Calu3 (cell line): ENCODE measurements around the gene SNTG2. TPM values are rescaled to one million over a fixed set of nuclear protein-coding genes. Genes with fewer than 3 reads are reported as not detected.

ENCODE experiments used
- BruUV-seq: library from RNA; stranded (reverse); fragments of 400-500 nt; replicated peaks from 2 replicates; lab custom pipeline; 2021; lab: Mats Ljungman, UMichigan
- CTCF ChIA-PET: fragments of 300-600 bp; sonication (Branson Sonifier 250); formaldehyde crosslinking; loops from one replicate; lab custom pipeline; 2022; ENCODE audit warnings: antibody characterized with exemption; lab: Charles Lee
- DNase-seq: peaks from one replicate; pipeline ENCODE4 v3.0.0; 2022
- H3K27ac Mint-ChIP-seq: one replicate; pipeline ENCODE4 v1.8.0; 2022; ENCODE audit warnings: mixed read lengths; ENCODE audit not compliant: unreplicated experiment
- H3K27me3 Mint-ChIP-seq: one replicate; pipeline ENCODE4 v1.8.0; 2022; ENCODE audit warnings: mixed read lengths; ENCODE audit not compliant: unreplicated experiment
- H3K36me3 Mint-ChIP-seq: one replicate; pipeline ENCODE4 v1.8.0; 2022; ENCODE audit warnings: mild to moderate bottlenecking, moderate library complexity, mixed read lengths; ENCODE audit not compliant: insufficient read depth, unreplicated experiment
- H3K4me1 Mint-ChIP-seq: one replicate; pipeline ENCODE4 v1.8.0; 2022; ENCODE audit warnings: mild to moderate bottlenecking, low read depth, mixed read lengths; ENCODE audit not compliant: unreplicated experiment
- H3K4me3 Mint-ChIP-seq: one replicate; pipeline ENCODE4 v1.8.0; 2022; ENCODE audit warnings: mild to moderate bottlenecking, low read depth, moderate library complexity, mixed read lengths; ENCODE audit not compliant: unreplicated experiment
- H3K9me3 Mint-ChIP-seq: one replicate; pipeline ENCODE4 v1.8.0; 2022; ENCODE audit warnings: low read depth, mixed read lengths; ENCODE audit not compliant: unreplicated experiment
- CTCF ChIP-seq: fragments of 200-600 bp; IDR thresholded peaks from one replicate; pipeline ENCODE4 v1.8.0; 2022; ENCODE audit warnings: antibody characterized with exemption; ENCODE audit not compliant: unreplicated experiment
- intact Hi-C: fragments of 100-400 bp; cut with micrococcal nuclease; formaldehyde crosslinking; loops from one replicate; pipeline ENCODE4 v1.10.0; 2022; ENCODE audit not compliant: unreplicated experiment
- total RNA-seq: library from RNA; stranded (reverse); gene quantifications from 2 replicates; pipeline ENCODE4 v1.2.3, GENCODE V29; 2022

SNTG2 gene
- total RNA-seq, 1 experiment from 2014 or later = not detected

DNA sequence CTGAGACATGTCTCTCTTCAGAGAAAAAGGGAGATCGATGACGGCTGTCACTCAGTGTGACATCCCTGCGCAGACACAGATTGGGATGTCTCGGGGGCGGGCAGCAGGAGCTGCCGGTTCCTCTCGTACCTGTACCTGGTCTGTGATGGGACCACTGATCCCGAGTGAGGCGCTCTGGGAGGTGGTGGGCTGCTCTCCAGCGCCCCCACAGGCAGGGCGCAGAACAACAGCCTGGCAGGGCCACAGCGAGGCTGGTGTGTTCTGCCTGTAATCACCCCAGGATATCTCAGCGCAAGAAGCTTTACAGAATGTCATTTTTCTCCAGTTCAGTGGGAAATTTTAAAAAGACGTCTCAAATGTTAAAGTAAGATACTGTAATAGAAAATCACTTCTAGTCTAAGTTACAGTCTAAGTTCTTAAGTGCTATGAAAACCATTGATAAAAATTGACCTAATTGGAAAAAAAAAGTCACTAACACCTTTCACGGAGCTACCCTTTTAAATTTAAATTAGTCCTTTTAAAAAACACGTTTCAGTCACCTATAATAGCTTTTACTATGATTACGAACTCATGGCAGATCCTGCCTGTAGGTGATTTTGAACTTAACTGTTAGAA, 189.8 kb downstream of the SNTG2 start:
- CTCF ChIA-PET = no interaction called here
- no TSS peak for BruUV-seq
- Mint-ChIP-seq H3K4me1 (no peaks in the 10 kb centered on the region), H3K9me3 (peaks cover 17% of the 10 kb centered on the region), H3K4me3 (no peak overlapping the region), H3K27me3 (no peaks in the 10 kb centered on the region), H3K36me3 (no peaks in the 10 kb centered on the region), H3K27ac (no peak overlapping the region)
- TF ChIP-seq CTCF = peak; percentile 61
- intact Hi-C loops = no loop called here
- no peak for DNase-seq

DNA sequence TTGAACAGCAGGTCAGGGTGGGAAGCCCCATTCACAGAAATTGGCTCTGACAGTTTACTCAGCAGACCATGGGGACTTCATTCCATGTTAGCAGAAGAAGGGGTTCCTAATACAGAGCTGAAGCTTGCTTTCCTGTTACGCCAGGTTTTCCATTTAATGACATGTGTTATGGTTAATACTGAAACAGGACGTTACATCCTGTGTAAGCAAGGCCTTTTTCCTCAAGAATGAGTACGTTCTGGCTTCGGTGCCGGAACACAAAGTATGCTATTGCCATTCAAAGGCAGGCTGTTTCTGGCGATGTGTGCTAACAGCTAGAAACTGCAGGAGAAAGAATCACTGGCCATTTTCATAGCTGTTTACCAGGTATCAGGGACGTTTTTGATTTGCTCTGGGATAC, 190.4 kb downstream of the SNTG2 start:
- no TSS peak for BruUV-seq
- no peaks in the 10 kb centered on the region for H3K4me1 Mint-ChIP-seq
- CTCF ChIA-PET = no interaction called here
- intact Hi-C loops = no loop called here
- H3K9me3 Mint-ChIP-seq = peaks cover 15% of the 10 kb centered on the region
- H3K4me3 Mint-ChIP-seq = no peak overlapping the region
- no peaks in the 10 kb centered on the region for H3K36me3 Mint-ChIP-seq
- H3K27me3 Mint-ChIP-seq = no peaks in the 10 kb centered on the region
- no peak for TF ChIP-seq CTCF
- no peak for DNase-seq
- H3K27ac Mint-ChIP-seq = no peak overlapping the region

- CTCF ChIA-PET = no interaction called here
- no peaks in the 10 kb centered on the region for H3K4me1 Mint-ChIP-seq
- BruUV-seq = no TSS peak
- no peak overlapping the region for H3K27ac Mint-ChIP-seq
- no peak for TF ChIP-seq CTCF
- DNase-seq = no peak
- intact Hi-C loops = no loop called here
- H3K4me3 Mint-ChIP-seq = no peak overlapping the region
- H3K27me3 Mint-ChIP-seq = no peaks in the 10 kb centered on the region
- H3K36me3 Mint-ChIP-seq = no peaks in the 10 kb centered on the region
- H3K9me3 Mint-ChIP-seq = peaks cover 12% of the 10 kb centered on the region
These were observed 192.5 kb downstream of the SNTG2 start for GRCh38 chr2:1143129-1143528.

DNA sequence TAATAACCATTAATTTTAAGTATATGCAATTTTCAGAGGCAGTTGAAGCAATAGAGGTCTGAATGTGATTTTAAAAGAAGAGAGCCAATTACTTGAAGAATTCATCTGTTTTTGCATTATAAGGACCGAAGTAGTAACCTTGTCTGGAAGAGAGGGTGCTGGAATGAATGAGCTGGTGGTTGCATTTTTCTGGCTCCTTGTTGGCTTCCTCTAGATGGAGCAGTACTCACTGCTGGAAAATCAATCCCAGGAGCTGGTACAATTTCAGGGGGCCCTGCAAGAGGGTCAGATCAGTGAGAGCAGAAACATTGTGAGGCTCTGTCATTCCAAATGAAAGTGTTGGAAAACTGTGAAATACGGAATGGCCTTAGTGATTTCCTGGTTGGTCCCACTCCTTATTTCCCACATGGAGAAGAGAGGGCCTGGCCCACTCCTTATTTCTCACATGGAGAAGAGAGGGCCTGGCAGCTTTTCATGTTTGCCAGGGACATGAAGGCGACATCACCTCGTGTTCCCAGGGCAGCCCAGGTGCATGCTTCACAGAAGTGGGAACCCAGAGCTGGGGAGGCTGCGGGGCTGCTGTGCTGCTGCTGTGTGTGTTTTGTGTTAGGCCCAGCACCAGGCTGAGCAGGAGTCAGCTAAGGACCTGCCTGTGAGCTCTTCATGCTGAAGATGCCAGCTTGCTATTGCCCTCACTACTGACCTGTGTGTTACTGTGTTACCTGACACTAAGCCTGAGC, 197.4 kb downstream of the SNTG2 start:
- CTCF ChIA-PET = no interaction called here

More for the DNA sequence above, 197.4 kb downstream of the SNTG2 start:
- no peaks in the 10 kb centered on the region for H3K36me3 Mint-ChIP-seq
- BruUV-seq = no TSS peak
- peaks cover 16% of the 10 kb centered on the region for H3K9me3 Mint-ChIP-seq
- no peaks in the 10 kb centered on the region for H3K27me3 Mint-ChIP-seq
- intact Hi-C loops = no loop called here
- H3K4me1 Mint-ChIP-seq = no peaks in the 10 kb centered on the region
- no peak for TF ChIP-seq CTCF
- H3K27ac Mint-ChIP-seq = no peak overlapping the region
- H3K4me3 Mint-ChIP-seq = no peak overlapping the region
- DNase-seq = no peak
